ENCODE measurements around the gene CROT.

DNA sequence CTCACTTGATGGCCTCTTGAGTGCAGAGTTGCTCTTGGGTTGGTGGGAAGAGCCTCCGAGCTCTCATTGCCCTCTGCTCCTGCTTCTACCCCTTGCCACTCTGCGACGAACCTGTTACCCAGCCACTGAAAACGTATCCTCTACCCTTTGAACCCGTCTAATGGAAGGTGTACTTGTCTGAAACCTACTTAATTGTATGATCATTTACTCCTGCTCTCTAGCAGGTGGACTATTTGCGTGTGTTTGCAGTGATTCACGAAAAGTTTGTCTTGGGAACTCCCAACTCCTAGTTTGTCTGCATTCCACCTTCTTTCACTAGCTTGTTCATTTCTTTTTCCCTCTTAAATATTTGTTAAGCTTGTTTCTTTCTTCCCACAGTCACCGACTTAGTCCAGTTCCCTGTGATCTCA is 503 bp downstream of the CROT start:
- TF ChIP-seq POLR2AphosphoS5 (IDR thresholded peaks at IDR 0.05): no peak
- no peak for TF ChIP-seq POLR2A (IDR thresholded peaks at IDR 0.05)
